Activated effector memory CD4-positive, alpha-beta T cell treated with Interleukin-2 at 50 U/mL for 16 hours (primary cell): ENCODE data around the gene ZBTB4.
A peak's percentile ranks its signal among the peaks of the same experiment; 100 is the strongest.
"Not testable (repeated sequence)": the region's sequence is repeated elsewhere in the genome, so short reads cannot be mapped to it uniquely, and the experiment has no call there.

Source experiments
- DNase-seq: peaks from one replicate; pipeline ENCODE4 v3.0.0-alpha.2; 2020

Gene ZBTB4

DNA sequence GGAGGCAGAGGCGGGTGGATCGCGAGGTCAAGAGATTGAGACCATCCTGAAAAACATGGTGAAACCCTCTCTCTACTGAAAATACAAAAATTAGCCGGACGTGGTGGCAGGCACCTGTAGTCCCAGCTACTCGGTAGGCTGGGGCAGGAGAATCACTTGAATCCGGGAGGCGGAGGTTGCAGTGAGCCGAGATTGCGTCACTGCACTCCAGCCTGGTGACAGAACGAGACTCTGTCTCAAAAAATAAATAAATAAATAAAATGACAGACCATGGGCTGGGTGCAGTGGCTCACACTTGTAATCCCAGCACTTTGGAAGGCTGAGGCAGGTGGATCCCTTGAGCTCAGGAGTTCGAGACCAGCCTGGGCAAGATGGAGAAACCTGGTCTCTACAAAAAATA, 9.6 kb downstream of the ZBTB4 start:
- DNase-seq, result not testable (repeated sequence)

DNA sequence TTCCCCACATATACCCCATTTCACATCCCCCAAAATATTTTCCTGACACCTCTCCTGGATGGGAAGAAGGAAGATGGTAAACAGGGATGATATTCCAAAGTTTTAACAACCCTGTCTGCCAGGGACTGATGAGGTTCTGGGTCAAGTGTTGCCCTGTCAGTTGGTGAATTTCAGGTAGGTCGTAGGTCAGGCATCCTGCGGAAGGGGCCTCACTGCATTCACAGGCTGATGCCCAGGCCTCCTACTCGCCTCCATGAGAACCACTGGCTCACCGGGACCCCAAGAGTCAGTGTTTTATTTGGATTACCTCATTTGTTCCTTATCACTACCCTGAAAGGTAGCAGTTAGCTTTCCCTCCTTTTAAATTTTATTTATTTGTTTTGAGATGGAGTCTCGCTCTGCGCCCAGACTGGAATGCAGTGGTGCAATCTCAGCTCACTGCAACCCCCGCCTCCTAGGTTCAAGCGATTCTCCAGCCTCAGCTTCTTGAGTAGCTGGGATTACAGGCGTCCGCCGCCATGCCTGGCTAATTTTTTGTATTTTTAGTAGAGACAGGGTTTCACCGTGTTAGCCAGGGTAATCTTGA, 10.5 kb downstream of the ZBTB4 start:
- no peak for DNase-seq

DNA sequence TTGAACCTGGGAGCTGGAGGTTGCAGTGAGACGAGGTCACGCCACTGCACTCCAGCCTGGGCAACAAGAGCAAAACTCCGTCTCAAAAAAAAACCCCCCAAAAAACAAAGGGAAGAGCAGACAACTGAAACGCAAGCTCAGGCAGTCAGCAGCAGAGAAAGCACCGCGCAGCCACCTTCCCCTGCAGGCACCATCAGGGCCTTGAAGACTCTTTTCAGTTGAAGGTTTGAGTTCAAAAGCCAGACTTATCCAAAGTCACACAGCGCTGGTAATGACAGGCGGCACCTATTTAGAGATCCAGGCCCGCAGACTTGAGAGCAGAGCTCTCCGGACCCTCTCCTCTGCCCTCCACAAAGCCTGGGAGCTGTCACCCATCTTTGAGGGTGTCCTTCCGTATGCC, 11.1 kb downstream of the ZBTB4 start:
- no peak for DNase-seq

DNA sequence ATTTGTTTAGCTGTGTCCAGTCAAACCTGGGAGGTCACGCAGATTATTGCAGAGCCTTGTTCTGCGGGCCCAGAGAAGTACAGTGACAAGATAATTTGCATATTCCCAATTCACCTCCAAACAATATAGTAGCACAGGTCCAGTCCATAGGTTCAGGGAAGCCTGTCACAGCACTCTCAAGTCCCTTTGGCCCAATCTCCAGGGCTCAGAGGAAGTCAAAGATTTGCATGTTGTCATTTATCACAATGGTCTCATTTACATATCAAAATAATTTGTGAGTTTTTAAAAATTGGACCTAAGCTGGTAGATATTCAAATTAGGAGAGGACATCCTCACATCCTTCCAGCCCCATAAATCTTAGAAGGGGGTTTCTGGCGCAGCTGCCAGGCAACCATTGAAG, 11.9 kb downstream of the ZBTB4 start:
- DNase-seq, result no peak

DNA sequence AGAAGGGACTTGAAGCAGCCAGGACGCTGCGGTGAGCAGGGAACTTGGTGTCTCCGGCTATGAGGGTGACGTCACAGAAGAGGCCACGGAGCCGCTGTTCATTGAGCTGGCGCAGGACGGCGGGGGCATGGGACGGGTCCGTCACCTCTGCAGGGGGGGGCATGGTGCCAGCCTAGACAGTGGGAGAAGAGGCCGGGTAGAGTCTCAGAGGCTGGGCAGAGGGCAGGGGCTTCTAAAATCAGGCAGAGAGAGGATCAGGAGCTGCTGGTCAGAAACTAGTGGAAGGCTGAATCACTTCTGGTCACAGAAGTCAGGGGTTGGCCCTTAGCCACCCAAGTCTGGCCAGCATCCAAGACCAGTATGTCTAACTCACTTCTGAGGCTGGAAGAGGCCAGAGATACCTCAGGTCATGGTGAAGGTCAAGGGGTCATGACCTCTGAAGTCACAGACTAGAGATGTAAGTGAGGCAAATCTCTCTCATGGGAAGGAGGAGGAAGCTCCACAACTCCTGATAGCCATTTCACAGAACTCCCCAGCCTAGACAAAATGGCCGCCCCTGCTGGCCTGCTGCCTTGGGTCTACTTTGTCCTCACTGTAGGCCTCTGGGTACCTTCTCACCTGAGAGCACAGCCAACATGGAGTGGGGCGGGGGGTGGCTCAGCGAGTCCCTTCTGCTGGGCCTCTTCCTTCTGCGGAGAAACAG, 12.6 kb downstream of the ZBTB4 start:
- no peak for DNase-seq

DNA sequence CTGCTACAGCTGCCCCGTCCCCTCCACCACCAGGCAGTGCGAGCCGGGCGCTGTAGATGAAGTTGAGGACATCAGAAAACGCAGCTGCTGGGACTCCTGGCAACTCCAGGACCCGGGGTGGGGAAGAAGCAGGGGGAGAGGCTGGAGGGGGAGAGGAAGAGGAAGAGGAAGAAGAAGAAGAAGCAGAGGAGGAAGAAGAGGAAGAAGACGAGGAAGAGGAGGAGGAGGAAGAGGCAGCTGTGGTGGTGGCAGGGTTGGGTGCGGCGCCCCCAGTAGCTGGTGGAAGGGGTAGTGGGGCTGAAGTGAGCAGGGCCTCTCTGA, 13.2 kb downstream of the ZBTB4 start:
- no peak for DNase-seq

DNA sequence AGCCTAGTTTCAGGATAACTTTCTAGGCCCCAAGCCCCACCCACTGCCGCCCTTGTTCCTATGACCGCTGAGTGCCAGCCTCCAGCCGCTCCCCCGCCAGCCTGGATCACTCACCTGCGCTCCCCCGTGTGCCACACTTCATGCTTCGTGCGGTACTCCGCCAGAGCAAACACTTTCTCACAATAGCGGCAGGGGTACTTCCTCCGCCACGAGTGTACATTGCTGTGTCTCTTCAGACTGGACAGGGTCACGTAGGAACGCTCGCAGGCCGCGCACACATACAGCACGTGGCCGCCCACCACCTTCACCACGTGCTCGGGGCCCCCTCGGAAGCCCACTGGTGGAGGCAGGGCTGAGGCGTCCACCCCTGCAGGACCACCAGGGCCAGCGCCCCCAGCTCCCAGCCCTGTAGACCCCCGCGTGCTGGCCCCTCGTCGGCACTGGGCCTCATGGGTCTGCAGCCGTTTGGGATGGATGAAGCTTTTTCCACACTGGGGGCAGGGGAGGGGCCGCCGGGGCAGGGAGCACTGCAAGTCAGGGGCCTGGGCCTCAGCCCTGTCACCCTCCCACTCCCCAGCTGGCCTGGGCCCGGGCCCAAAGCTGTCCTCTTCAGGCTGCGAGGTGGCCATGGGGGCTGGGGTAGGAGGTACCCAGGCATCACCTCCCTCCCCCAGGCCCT, 13.7 kb downstream of the ZBTB4 start:
- no peak for DNase-seq

DNA sequence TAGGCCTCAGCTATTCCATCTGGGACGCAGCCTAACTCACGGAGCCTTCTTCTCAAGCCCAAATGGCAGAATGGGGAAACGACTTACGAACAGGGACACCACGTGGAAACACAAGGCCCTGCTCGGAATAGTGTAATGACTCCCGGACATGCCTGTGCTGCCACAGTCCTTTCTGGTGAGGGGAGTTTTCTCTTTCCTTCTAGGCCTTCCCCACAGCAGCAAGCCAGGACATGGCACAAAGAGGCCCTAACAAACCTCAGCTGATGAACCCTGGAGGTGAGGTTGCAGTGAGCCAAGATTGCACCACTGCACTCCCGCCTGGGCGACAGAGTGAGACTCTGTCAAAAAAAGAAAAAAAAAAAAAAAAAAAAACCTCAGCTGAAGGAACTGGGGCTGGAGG, 15.3 kb downstream of the ZBTB4 start:
- DNase-seq, result no peak

DNA sequence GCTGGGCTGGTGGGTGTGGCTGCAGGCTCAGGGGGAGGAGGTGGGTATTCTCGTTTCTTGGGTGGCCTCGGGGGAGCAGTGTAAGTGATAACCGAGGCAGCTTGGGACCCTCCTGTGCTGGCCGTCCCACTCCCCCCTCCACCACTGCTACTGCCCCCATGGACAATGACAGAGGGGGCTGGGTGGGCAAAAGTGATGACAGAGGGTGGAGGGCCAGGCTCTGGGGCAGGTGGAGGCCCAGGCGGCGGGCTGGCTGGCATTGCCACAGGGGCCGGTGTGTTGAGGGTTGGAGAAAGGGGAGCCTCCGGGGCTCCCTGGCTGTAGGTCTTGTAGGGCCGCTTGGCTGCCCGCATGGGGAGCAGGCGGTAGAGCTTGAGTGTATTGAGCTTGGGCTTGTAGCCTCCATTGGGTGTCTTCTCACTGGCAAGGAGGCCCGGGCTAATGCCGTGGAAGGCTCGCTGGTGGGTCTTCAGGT, 16.0 kb downstream of the ZBTB4 start:
- DNase-seq, result no peak

DNA sequence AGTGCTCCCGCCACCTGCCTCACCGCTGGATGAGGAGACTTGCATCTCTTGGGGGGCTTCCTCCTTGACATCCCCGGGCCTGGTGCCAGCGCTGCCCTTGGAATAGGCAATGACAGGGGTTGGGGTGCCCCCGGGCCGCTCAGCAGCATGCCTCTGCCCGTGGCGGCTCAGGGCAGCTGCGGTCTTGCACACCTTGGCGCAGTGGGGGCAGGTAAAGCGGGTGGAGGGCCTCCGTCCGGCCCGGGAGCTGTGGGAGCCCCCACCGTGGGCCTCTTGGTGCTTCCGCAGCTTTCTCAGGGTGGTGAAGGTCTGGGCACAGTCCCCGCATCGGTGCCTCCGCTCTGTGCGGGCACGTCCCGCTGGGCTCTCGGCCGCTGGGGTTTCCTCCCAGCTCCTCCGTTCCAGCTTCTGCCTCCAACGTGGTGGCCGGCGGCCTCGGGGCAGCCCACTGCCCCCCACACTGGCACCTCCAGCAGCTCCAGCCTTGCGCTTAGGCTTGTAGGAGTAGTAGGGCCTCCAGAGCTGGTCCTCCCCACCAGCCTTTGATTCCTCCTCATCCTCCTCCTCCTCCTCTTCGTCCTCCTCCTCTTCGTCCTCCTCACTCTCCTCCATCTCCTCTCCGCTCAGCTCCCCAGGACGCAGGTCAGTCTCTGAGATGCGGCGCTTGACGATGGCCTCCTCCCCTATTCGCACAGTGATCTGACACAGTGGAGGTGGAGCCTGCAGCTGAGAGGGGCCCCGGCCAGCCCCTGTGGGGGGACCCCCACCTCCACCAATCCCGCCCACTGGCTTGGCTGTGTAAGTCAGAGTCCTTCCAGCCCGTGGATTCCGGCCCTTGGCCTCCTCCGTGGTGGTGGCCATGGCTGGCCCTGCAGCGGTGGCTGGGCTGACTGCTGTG, 16.7 kb downstream of the ZBTB4 start:
- no peak for DNase-seq

DNA sequence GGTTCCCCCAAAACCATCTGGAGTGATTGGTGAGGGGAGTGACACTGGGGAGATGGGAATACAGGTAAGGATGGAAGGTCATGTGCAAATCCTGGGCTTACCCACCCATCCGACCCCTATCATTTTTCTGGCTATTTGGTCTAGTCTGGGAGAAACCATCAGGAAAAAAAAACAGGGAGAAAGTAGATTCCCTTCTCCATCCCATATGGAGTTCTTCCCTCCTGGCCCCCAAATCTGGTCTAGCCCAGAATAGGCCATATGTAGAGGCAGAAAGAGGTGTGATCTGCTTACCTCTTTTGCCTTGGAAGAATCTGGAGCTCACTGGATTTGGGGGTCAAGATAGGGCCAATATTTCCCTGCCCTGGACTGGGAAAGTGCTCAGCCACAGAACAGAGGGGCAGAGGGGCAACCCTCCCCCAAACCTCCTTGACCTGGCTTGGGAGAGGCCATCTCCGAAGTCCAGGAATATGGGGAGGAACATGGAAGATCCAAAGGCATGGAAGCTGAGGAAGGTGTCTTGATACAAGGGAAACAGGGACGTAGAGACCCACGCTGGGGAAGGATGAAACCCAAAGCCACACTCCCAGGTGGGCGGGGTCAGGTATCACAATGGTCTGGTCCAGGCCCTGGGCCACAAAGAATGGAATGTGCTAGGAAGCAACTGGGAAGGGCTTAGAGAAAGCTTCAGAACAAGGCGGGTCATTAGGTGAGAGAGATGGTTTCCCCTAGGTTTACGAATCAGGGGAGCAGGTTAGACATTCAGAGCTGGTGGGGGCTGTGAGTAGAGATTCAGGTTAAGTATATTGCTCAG, 18.4 kb downstream of the ZBTB4 start:
- DNase-seq, result no peak

DNA sequence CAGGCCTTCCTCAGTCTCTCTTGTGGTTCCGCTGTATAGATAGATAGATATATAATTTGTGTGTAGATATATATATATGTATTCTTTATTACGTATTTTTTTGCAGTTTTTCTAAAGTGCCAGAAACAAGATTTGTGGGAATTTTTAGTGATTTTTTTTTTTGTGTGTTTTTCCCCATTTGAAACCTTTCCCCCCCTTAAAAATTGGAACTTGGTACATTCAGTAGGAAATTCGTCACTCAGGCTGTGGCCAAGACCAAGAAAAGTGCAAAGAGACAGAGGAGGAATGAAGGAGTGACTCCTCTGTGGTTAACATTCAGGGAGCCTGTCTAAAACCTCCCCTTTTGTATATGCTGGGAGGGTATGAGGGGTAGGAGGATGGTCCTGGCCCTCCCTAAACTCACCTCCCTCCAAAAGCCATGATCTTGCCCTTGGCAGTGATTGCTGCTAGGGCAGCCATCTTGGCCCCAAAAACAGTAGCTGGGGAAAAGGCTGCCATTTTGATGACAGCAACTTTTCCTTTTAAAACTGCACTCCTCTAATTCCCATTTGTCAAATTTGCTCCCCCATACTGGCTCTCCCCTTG, 19.4 kb downstream of the ZBTB4 start:
- no peak for DNase-seq

DNA sequence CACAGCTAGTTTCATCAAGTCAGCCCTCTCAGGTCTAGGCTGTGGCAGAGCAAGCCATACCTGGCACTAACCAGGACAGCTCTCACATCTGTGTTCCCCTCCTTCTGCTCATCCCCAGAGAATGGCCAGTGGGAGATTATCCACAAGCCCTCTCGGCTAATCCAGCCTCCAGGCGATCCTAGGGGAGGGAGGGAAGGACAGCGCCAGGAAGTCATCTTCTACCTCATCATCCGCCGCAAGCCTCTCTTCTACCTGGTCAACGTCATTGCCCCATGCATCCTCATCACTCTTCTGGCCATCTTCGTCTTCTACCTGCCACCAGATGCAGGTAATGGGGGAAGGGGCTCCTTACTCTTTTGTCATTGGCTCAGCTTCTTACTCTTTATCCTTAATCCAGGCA, 31.0 kb downstream of the ZBTB4 start:
- no peak for DNase-seq

DNA sequence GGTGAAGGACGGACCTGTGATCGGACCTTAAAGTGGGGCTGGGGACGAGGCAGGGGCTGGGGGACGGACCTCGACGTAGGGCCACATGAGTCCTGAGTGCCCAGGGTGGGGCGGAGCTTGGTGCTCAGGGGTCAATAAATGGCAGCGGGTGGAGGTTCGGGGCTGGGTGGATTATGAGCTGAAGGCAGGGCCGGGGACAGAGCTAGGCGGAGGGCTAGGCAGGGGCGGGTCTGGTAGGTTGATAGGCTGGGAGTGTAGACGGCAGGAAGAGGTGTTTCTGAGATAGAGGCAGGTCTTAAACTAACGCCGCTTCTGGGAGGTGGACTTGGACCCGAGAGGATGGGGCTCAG, 33.8 kb downstream of the ZBTB4 start:
- DNase-seq, result peak; percentile 19

DNA sequence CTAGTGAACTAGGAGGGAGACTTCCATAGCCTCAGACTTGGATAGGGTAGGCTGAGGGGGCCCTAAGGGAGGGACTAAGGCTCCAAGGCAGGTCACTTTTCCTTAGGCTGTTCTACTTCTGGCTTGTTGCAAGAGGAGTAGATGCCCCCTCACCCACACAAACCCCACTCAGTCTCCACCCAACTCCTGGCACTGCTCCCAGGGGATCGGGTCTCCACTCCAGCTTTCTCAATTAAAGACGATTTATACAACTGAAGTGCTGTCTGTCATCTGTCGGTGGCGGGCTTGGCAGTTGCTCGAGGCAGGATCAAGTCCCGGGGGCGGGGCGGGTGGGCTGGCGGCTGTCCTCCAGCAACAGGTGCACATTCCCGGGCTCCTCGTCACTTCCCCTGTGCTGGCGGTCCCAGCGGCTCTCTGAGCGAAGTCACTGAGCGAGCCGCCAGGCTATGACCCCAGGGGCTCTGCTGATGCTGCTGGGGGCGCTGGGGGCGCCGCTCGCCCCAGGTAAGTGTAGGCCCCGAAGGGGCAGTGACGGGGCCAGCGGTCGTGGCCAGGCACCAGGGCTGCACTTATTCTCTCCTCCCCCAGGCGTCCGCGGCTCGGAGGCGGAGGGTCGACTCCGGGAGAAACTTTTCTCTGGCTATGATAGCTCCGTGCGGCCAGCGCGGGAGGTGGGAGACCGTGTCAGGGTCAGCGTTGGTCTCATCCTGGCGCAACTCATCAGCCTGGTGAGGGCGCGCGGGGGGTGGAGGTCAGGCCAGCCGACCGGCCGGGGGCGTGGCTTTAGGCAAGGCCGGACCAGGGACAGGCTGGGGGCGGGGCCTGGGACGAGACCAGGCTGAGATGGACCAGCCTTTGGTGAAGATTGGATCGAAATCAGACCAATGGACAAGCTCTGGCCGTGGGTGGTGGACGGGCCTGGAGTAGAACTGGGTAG, 34.5 kb downstream of the ZBTB4 start, which contains the start of gene CHRNB1:
CHRNB1 (plus strand) TSS at position 380 of the 937 bp plus-strand sequence; CDS start at position 447, 67 bp downstream.
- no peak for DNase-seq

DNA sequence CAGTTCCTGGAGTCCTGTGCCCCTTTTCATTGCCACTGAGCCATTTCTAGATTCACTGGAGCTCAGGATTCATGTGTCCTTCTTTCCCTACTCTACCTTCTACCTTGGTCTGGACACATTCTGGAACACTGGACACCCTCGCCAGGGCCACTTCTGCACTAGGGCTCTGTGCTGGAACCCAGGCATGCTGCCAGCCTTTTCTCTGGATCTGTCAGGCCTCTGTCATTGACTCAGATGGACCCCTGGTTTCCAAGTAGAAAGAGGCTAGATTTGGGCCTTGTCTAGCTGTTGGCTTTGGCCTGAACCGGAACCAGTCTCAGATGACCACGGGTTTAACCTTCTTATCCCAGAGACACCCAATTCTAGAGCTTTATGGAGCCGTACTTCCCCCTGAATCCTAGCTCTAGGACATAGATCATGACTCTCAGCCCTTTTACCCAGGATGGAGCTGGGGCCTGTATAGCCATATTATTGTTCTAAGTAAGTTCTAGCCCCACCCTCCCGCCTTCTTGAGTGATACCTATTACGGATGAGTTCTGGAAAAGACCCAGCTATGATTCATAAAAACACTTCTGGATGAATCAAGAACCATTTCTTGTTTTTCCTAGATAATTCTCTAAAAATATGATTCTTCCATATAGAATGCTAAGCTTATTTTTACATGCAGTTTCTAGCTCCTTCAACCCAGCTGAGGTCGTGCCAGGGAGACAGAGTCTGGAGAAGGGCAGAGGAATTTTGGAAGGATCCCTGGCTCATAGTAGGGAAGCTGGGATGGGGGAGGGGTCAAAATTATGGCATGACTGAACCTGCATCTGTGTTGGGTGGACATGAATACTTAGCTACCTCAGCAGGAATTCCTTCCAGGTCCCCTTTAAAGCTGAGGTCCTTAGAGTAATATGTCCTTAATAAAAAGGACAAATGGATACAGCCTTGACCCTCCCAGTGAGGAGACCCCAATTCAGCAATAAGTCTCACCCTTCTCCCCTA, 35.6 kb downstream of the ZBTB4 start:
- no peak for DNase-seq

DNA sequence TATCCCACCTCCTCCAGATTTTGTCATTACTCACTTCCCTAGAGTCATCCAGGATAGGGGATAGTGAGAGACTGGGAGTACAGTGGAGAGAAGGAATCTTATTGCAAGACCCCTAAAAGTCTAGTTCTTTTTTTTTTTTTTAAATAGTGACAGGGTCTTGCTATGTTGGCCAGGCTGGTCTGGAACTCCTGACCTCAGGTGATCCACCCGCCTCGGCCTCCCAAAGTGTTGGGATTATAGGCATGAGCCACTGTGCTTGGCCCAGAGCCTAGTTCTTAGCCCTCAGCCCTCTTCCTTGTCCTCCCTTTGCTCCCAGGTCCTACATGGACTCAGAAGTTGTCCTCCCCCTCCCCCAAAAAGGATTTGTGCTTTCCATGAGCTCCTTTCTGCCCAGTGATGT, 37.3 kb downstream of the ZBTB4 start:
- DNase-seq, result no peak

DNA sequence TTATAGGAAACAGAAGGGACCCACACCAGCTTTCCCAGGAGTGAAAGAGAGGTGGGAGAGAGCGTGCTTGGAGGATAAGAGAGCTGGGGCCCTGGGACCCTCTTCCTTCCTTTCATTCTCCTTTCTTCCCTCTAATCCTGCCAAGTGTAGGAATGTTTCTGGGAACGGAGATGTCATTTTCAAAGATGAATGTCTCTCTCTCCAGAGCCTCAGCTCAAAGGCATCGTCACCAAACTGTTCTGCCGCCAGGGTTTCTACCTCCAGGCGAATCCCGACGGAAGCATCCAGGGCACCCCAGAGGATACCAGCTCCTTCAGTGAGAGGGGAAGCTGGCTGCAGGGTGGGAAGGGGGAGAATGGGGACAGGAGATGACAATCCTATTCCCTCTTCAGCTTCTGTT, 38.2 kb downstream of the ZBTB4 start:
- no peak for DNase-seq

DNA sequence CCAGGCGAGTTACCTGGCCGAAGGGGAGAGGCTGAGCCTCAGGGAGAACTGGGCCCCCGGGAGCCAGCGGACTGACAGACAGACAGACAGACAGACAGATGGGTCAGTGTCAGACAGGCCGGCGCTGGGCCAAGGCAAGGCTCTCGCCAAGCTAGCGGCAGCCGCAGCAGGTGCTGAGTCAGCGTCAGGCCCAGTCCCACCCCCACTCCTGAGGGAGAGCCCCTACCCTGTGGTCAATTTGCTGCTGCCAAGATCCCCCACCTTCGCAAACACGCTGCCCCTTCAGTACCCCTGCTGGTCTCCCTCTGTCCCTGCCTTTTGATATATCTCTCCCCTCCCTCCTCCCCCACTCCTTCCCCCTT, 38.6 kb downstream of the ZBTB4 start:
- DNase-seq, result no peak
